Liver (tissue), 9 donors: Measurements from ENCODE around the gene HCK. TPM values are rescaled to one million over a fixed set of nuclear protein-coding genes. Genes with fewer than 3 reads are reported as not detected.

Source experiments
- DNase-seq: peaks from one replicate; pipeline ENCODE4 v3.0.0-alpha.2; 2017; ENCODE audit warnings: low spot score
- H3K27ac ChIP-seq, 2 donors: one replicate each; pipeline ENCODE4 v1.7.0; 2013; ENCODE audit warnings: inconsistent platforms in 2 of 2, low read length in 2 of 2, control low read depth in 1 of 2, low read depth in 1 of 2, mild to moderate bottlenecking in 1 of 2
- H3K27me3 ChIP-seq, 4 donors: one replicate each; pipeline versions ENCODE4 v1.6.1 to v1.7.0; 2013; ENCODE audit warnings: low read length in 3 of 4, inconsistent platforms in 1 of 4, mild to moderate bottlenecking in 1 of 4, moderate library complexity in 1 of 4; ENCODE audit not compliant: control insufficient read depth in 4 of 4, insufficient read depth in 4 of 4
- H3K36me3 ChIP-seq, 4 donors: one replicate each; pipeline versions ENCODE4 v1.6.1 to v1.7.0; 2013; ENCODE audit warnings: low read length in 3 of 4, mild to moderate bottlenecking in 3 of 4, low read depth in 1 of 4, moderate library complexity in 1 of 4; ENCODE audit not compliant: control insufficient read depth in 4 of 4, insufficient read depth in 3 of 4
- H3K4me1 ChIP-seq, 4 donors: one replicate each; pipeline versions ENCODE4 v1.6.1 to v1.7.0; 2013; ENCODE audit warnings: low read length in 3 of 4, mild to moderate bottlenecking in 3 of 4, moderate library complexity in 1 of 4; ENCODE audit not compliant: control insufficient read depth in 4 of 4, insufficient read depth in 4 of 4
- H3K4me3 ChIP-seq, 3 donors: one replicate each; pipeline versions ENCODE4 v1.6.1 to v1.7.0; 2013; ENCODE audit warnings: low read length in 3 of 3, control low read depth in 1 of 3, low read depth in 1 of 3, mild to moderate bottlenecking in 1 of 3
- H3K9ac ChIP-seq, 2 donors: one replicate each; pipeline ENCODE4 v1.7.0; 2013; ENCODE audit warnings: low read length in 2 of 2, mild to moderate bottlenecking in 2 of 2, moderate library complexity in 2 of 2, control low read depth in 1 of 2, low read depth in 1 of 2
- H3K9me3 ChIP-seq, 4 donors: one replicate each; pipeline versions ENCODE4 v1.6.1 to v1.7.0; 2013; ENCODE audit warnings: low read length in 3 of 4; ENCODE audit not compliant: control insufficient read depth in 4 of 4
- EGR1 ChIP-seq, 2 donors: IDR thresholded peaks; 2 replicates each; pipeline ENCODE4 v1.6.1; 2016 to 2018; ENCODE audit warnings: antibody characterized with exemption in 2 of 2, low read depth in 2 of 2
- FOXA1 ChIP-seq: IDR thresholded peaks from 2 replicates; pipeline ENCODE4 v1.6.1; 2016; ENCODE audit warnings: antibody characterized with exemption
- JUND ChIP-seq, 2 donors: IDR thresholded peaks; 2 replicates each; pipeline ENCODE4 v1.6.1; 2016; ENCODE audit warnings: antibody characterized with exemption in 2 of 2
- NR2F2 ChIP-seq: IDR thresholded peaks from 2 replicates; pipeline ENCODE4 v1.6.1; 2016; ENCODE audit warnings: antibody characterized with exemption
- SP1 ChIP-seq: IDR thresholded peaks from 2 replicates; pipeline ENCODE4 v1.6.1; 2018; ENCODE audit warnings: antibody characterized with exemption, mild to moderate bottlenecking
- TAF1 ChIP-seq: conservative IDR thresholded peaks from 2 replicates; pipeline ENCODE4 v1.6.1; 2016; ENCODE audit warnings: antibody characterized with exemption, mild to moderate bottlenecking
- YY1 ChIP-seq: IDR thresholded peaks from 2 replicates; pipeline ENCODE4 v1.6.1; 2016; ENCODE audit warnings: antibody characterized with exemption, mild to moderate bottlenecking
- WGBS: extraction: QIAGEN DNeasy Blood & Tissue Kit; methylation state at CpG from one replicate; pipeline ENCODE4 v1.1.7; 2013; 5-methylcytosine and 5-hydroxymethylcytosine counted together
- polyA plus RNA-seq, 2 donors: library from polyadenylated mRNA; stranded (reverse) in 1 of 2; unstranded in 1 of 2; fragments of 200-250 nt in 1 of 2; fragments of >200 nt in 1 of 2; fragmentation: Nextera tagmentation in 1 of 2; extraction: Ambion mirVana in 1 of 2; gene quantifications; one replicate each; pipeline versions ENCODE4 v1.2.1 to v1.2.3, GENCODE V29; 2013 to 2015
- total RNA-seq, 2 donors: library from RNA; depleted of rRNA; stranded (reverse); fragments of >200 nt; gene quantifications; one replicate each; pipeline ENCODE4 v1.2.3, GENCODE V29; 2014
- TF ChIP-seq, protein P1 (sequence below): IDR thresholded peaks from 2 replicates; pipeline ENCODE4 v1.6.1; 2016; ENCODE audit warnings: antibody characterized with exemption
- TF ChIP-seq, protein P2 (sequence below): fragments of 150-350 bp; IDR thresholded peaks from 2 replicates; pipeline ENCODE4 v1.5.1; 2017; ENCODE audit warnings: improper control_type of control experiment, low read depth, low read length; ENCODE audit not compliant: missing input control
- TF ChIP-seq, protein P3 (sequence below): IDR thresholded peaks from 2 replicates; pipeline ENCODE4 v1.6.1; 2016; ENCODE audit warnings: antibody characterized with exemption, mild to moderate bottlenecking
- TF ChIP-seq, protein P4 (sequence below): IDR thresholded peaks from 2 replicates; pipeline ENCODE4 v1.6.1; 2016; ENCODE audit warnings: antibody characterized with exemption
- donor health status: healthy.
- donor health status: healthy.
- donor health status: healthy.
- donor health status: healthy.
- donor health status: healthy.

Gene HCK
- total and polyA plus RNA-seq, 4 donors = 1.8 to 20.6 (median 10.2) TPM

DNA sequence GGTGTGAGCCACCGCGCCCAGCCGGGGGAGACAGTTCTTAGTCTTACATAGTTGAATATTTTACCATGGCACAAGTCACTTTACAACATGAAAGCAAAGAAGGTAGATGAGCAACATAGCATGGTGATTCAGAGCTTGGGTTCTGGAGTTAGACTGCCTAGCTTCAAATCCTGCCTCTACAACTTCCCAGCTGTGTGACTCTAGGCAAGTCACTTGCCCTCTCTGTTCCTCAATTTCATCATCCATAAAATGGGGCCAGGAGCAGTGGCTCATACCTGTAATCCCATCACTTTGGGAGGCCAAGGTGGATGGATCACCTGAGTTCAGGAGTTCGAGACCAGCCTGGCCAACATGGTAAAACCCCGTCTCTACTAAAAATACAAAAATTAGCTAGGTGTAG is 26.3 kb downstream of the HCK start:
- Histone ChIP-seq H3K27ac (no peak overlapping the region), H3K9ac (no peak overlapping the region), H3K36me3 (no peaks in the 10 kb centered on the region), H3K4me3 (no peak overlapping the region), H3K27me3 (peaks cover 0 to 4% (median 0%) of the 10 kb centered on the region in 4 donors), H3K9me3 (no peaks in the 10 kb centered on the region), H3K4me1 (no peaks in the 10 kb centered on the region)
- TF ChIP-seq TAF1 (no peak), EGR1 (IDR thresholded peaks at IDR 0.05; ENCODE audit: low read depth in 2 of 2) (no peak), NR2F2 (no peak), SP1 (no peak)
- TF ChIP-seq, protein P1, sequence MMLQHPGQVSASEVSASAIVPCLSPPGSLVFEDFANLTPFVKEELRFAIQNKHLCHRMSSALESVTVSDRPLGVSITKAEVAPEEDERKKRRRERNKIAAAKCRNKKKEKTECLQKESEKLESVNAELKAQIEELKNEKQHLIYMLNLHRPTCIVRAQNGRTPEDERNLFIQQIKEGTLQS = no peak
- TF ChIP-seq, protein P2, sequence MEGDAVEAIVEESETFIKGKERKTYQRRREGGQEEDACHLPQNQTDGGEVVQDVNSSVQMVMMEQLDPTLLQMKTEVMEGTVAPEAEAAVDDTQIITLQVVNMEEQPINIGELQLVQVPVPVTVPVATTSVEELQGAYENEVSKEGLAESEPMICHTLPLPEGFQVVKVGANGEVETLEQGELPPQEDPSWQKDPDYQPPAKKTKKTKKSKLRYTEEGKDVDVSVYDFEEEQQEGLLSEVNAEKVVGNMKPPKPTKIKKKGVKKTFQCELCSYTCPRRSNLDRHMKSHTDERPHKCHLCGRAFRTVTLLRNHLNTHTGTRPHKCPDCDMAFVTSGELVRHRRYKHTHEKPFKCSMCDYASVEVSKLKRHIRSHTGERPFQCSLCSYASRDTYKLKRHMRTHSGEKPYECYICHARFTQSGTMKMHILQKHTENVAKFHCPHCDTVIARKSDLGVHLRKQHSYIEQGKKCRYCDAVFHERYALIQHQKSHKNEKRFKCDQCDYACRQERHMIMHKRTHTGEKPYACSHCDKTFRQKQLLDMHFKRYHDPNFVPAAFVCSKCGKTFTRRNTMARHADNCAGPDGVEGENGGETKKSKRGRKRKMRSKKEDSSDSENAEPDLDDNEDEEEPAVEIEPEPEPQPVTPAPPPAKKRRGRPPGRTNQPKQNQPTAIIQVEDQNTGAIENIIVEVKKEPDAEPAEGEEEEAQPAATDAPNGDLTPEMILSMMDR = no peak
- TF ChIP-seq, protein P3, sequence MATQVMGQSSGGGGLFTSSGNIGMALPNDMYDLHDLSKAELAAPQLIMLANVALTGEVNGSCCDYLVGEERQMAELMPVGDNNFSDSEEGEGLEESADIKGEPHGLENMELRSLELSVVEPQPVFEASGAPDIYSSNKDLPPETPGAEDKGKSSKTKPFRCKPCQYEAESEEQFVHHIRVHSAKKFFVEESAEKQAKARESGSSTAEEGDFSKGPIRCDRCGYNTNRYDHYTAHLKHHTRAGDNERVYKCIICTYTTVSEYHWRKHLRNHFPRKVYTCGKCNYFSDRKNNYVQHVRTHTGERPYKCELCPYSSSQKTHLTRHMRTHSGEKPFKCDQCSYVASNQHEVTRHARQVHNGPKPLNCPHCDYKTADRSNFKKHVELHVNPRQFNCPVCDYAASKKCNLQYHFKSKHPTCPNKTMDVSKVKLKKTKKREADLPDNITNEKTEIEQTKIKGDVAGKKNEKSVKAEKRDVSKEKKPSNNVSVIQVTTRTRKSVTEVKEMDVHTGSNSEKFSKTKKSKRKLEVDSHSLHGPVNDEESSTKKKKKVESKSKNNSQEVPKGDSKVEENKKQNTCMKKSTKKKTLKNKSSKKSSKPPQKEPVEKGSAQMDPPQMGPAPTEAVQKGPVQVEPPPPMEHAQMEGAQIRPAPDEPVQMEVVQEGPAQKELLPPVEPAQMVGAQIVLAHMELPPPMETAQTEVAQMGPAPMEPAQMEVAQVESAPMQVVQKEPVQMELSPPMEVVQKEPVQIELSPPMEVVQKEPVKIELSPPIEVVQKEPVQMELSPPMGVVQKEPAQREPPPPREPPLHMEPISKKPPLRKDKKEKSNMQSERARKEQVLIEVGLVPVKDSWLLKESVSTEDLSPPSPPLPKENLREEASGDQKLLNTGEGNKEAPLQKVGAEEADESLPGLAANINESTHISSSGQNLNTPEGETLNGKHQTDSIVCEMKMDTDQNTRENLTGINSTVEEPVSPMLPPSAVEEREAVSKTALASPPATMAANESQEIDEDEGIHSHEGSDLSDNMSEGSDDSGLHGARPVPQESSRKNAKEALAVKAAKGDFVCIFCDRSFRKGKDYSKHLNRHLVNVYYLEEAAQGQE = no peak
- no peak for DNase-seq
- WGBS = 97% methylated on average over 5 of the region's 5 CpGs

DNA sequence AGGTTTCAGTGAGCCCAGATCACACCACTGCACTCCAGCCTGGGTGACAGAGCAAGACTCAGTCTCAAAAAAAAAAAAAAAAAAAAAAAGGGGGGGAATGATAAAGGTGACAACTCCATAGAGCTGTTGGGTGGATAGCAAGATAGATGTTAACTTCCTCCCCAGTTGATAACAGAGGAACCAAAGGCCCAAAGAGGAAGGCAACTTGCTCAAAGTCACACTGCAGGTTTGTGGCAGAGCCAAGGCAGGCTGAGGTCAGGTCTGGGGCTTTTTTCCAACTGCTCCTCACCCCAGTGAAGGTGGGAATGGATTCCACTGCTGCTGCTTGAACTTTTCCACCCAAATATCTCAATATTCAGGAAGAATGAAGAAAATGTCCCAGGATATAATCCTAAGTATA is 26.7 kb downstream of the HCK start:
- Histone ChIP-seq H3K36me3 (no peaks in the 10 kb centered on the region), H3K27ac (no peak overlapping the region), H3K9ac (no peak overlapping the region), H3K27me3 (peaks cover 0 to 4% (median 0%) of the 10 kb centered on the region in 4 donors), H3K9me3 (no peaks in the 10 kb centered on the region), H3K4me1 (no peaks in the 10 kb centered on the region), H3K4me3 (no peak overlapping the region)
- DNase-seq = no peak
- TF ChIP-seq EGR1 (IDR thresholded peaks at IDR 0.05; ENCODE audit: low read depth in 2 of 2) = no peak
- TF ChIP-seq YY1 = no peak
- no peak for TF ChIP-seq TAF1
- TF ChIP-seq, protein P1 = no peak
- TF ChIP-seq, protein P2 = no peak
- no peak for TF ChIP-seq JUND (IDR thresholded peaks at IDR 0.05)
- no peak for TF ChIP-seq FOXA1
- TF ChIP-seq, protein P4, sequence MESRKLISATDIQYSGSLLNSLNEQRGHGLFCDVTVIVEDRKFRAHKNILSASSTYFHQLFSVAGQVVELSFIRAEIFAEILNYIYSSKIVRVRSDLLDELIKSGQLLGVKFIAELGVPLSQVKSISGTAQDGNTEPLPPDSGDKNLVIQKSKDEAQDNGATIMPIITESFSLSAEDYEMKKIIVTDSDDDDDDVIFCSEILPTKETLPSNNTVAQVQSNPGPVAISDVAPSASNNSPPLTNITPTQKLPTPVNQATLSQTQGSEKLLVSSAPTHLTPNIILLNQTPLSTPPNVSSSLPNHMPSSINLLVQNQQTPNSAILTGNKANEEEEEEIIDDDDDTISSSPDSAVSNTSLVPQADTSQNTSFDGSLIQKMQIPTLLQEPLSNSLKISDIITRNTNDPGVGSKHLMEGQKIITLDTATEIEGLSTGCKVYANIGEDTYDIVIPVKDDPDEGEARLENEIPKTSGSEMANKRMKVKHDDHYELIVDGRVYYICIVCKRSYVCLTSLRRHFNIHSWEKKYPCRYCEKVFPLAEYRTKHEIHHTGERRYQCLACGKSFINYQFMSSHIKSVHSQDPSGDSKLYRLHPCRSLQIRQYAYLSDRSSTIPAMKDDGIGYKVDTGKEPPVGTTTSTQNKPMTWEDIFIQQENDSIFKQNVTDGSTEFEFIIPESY = no peak
